ENCODE results near the gene ZSWIM1.

DNA sequence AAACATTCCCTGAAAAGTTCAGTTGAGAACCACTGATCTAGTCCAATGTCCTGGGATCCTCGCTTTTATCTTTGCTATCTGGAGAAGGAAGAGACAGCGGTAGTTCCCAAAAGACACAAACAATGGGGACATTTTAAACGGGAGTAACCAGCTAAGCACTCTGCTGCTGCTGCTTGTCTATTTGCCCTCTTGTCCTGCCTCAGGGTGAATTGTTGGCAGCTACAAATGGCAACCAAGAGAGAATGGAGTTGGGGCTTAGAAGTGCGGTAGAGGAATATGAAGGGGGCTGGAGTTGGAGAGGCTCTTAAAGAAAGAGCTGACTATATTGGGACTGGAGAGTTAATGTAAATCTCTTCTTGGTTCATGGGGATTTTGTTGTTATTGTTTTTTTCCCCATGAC is 6.5 kb upstream of the ZSWIM1 start:
- TF ChIP-seq, protein P1, sequence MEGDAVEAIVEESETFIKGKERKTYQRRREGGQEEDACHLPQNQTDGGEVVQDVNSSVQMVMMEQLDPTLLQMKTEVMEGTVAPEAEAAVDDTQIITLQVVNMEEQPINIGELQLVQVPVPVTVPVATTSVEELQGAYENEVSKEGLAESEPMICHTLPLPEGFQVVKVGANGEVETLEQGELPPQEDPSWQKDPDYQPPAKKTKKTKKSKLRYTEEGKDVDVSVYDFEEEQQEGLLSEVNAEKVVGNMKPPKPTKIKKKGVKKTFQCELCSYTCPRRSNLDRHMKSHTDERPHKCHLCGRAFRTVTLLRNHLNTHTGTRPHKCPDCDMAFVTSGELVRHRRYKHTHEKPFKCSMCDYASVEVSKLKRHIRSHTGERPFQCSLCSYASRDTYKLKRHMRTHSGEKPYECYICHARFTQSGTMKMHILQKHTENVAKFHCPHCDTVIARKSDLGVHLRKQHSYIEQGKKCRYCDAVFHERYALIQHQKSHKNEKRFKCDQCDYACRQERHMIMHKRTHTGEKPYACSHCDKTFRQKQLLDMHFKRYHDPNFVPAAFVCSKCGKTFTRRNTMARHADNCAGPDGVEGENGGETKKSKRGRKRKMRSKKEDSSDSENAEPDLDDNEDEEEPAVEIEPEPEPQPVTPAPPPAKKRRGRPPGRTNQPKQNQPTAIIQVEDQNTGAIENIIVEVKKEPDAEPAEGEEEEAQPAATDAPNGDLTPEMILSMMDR (IDR thresholded peaks at IDR 0.05) = no peak
- no peak for TF ChIP-seq POLR2A (IDR thresholded peaks at IDR 0.05)

All from heart left ventricle (tissue), 13 donors.